T follicular helper cell (primary cell): ENCODE results near the gene ZNF846.
"Not testable (repeated sequence)": the region's sequence is repeated elsewhere in the genome, so short reads cannot be mapped to it uniquely, and the experiment has no call there.

ENCODE experiments used
- DNase-seq: peaks from one replicate; pipeline ENCODE4 v3.0.0-alpha.2; 2020; ENCODE audit warnings: low read depth
- total RNA-seq, 2 experiments: gene quantifications; one replicate each; lab custom pipeline; 2026; lab: John Stamatoyannopoulos, UW

ZNF846 gene
- total RNA-seq, result 2.6 to 11.3 reads per million in 2 experiments

DNA sequence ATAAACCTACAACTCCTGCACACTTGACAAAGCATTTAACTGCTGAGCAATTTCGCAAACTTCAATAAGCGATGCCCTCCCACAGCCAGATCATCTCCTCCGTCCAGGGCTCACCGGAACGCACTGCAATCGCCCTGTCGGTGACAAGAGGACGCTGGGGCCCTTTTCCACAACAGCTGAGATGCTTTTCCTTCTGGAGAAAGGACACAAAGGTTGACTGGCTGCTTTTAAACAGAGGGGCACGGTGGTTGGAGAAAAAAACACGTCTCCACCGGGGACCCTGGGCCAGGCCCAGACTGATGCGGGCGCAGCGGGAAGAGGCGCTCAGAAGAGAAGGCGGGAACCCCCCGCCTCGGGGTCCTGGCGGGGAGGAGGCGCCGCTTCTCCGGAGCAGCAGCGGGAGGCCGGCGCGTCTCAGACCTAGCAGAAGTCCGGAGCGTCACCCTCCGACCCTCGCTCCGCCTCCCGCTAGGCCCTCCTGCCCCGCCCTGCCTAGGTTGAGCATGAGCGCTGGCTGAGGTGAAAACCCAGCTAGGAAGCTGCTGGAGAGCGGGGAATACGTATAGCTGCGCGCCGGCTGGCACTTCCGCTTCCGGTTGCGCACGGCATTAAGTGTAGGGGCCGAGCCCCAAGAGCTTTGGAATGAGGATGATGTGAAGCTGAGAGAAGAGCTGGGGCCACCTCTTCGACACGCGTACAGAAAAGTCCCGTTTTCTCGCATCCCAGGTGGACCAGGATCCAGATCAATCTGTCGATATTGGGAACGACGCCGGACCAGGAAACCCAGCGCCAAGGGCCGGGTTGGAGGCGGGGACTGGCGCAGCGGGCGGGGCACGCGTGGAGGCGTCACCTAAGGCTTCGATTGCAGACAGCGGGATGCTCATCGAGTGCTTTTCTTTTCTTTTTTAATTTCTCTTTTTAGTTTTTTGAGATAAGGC, at the start of gene ZNF846:
Gene ZNF846 (minus strand): TSS at position 564 of the 938 bp plus-strand sequence. CDS start 3,788 bp downstream, outside the sequence.
- peak; percentile 85 for DNase-seq

DNA sequence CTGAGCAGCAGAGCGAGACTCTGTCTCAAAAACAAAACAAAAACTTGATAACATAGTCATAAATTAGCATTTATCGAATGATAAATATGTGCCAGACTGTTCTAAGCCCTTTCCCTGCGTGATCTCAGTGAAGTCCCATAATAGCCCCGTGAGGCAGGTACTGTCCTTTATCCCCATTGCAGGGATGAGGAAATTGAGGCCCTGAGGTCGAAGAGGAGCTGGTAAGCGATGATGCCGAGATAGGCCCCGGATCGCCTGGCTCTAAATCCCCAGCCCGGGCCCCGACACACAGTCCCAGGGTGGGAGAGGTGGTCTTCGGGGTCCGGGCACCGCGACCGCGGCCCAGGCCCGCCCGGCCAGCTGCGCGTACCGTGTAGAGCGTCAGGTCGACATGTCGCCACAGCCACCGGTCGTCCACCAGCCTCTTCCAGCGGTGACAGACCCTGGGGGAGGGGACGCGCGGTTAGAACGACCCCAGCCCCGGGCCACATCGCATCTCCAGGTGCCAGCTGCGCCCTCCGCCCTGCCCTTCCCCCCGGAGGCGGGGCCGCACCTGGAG, 49.7 kb upstream of the ZNF846 start:
- no peak for DNase-seq

DNA sequence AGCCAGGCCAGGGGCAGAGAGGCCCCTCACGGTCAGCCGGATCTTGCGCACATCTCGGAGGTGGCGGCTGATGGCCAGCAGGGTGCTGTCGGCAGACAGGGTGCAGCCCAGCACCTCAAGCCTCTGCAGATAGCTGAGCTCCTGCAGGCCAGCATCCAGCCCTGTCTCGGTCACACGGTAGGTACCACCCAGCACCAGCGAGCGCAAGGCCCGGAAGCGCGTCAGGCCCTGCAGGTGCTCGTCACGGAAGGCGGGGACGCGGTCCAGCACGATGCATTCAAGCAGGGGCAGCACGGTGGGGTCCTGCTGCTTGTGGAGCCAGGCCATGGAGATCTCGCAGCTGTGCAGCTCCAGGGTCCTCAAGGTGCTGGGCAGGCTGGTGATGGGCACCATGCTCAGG, 42.6 kb upstream of the ZNF846 start:
- DNase-seq, result no peak

DNA sequence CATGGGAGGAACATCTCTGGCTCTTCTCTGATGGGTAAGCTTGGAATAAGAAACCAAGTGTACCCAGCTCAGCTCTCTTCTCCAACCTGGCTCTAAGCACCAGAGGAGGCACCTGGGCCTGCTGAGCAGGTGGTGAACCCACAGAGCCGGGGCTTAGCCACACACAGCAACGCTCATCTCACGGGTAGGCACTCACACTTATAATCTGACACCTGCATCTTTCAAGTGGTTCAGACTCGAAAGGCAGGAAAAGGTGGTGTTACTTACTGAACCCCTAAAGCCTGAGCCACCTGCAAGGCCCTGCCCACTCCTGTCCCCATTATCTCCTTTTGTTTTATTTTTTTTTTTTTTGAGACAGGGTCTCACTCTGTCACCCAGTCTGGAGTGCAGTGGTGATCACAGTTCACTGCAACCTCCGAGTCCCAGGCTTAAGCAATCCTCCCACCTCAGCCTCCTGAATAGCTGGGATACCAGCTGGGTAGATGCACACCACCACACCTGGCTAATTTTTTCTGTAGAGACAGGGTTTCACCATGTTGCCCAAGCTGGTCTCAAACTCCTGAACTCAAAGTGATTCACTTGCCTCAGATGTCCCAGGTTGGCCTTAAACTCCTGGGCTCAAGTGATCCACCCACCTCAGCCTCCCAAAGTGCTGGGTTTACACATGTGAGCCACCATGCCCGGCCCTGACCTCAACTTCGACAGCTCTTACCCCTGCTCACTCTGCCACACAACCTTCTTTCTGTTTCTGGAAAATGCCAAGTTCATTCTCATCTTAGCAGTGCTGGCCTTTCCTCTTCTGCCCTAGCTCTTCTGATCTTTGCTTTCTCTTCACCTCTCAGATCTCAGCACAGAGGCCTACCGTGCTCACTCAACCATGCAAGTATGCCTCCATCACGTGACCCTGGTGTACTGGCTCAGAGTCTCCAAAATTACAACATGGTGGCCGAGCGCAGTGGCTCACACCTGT, 40.6 kb upstream of the ZNF846 start:
- DNase-seq, result peak; percentile 22

DNA sequence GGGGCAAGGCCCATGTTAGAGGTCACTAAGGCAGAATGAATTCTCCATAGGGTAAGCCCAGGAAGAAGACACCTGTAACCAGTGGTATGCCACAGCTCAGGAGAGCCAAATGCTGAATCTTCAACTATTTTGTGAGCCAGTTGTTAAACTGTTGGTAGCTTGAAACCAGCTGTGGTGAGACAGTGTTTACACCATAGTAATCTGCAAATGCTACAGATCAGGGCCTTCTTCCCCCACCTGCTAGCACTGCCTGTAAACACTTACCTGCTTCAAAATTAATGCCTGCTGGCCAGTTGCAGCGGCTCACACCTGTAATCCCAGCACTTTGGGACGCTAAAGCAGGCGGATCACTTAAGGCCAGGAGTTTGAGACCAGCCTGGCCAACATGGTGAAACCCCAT, 38.3 kb upstream of the ZNF846 start:
- DNase-seq, result no peak

DNA sequence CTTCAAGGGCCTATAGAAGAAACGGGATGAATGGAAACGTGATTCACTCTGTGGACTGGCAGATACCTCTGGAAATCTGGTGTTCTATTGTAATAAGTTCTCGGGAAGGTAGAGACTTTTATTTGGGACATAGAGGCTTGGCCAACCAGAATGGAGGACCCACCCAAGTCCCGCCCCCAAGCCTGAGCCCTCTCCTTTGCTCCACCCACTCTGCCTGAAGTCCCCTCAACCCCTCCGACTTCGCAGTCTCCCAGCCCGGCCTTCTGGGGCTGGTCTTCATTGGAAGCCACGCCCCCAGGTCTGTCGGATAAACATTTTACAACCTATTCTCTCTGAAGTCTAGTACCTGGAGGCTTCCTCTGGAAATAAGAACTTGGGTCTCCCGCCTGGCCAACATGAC, 33.4 kb upstream of the ZNF846 start:
- no peak for DNase-seq

DNA sequence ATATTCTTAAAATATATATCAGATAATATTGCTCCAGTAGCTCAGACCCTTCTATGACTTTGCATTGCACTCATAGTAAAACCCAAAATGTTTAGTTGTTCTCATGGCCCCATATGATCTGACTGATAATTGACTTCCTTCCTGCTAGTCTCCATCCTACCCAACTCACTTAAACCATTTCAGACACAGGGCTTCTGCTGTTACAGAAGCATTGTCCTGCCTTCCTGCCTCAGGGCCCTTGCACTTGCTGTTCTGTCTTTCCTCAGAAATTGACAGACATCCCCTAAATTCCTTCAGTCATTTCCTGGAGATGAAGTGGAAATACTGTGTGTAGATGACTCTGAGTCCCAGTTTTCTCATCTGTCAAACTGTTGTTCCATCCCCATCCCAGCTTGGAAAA, 30.6 kb upstream of the ZNF846 start:
- no peak for DNase-seq

DNA sequence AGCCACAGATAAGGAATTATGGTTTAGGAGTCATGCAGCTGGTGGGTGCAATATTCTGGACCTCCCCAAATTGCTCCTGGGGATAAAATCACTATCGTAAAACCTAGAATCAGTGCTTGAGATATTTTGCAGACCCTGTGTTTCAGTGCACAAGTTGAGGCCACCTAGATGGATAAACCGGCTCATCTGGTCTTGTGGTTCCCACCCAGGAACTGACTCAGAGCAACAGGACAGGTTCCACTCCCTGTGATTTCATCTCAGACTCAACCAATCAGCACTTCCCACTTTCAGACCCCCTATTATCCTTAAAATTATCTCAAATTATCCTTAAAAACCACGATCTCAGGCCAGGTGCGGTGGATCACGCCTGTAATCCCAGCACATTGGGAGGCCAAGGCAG, 29.3 kb upstream of the ZNF846 start:
- DNase-seq, result no peak

DNA sequence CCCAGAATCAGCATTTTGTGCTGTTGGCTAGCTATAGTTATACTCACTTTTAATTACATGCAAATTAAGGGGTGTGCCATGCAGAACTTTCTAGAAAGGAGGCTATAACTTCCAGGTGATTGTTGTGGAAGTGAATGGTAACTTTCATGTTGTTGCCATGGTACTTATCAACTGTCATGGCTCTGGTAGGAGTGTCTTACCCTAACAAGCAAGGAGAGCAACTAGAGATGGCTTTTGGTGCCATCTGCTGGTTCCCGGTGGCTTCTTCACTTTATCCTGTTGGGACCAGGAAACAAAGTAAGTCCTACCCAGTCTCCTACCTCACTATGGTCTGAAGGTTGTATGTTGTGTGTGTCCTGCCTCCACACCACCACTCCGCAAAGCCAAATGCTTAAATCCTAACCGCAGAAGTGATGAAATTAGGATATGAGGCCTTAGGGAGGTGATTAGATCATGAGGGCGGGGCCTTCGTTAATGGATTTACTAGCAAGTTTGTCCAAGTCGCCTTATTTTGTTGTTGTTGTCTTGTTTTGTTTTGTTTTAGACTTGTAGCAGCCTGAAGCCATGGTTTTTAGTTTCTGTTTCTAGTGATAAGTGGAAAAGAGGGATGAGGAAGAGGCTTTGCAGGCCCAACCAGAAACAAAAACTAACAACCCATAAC, 27.7 kb upstream of the ZNF846 start:
- peak; percentile 82 for DNase-seq

DNA sequence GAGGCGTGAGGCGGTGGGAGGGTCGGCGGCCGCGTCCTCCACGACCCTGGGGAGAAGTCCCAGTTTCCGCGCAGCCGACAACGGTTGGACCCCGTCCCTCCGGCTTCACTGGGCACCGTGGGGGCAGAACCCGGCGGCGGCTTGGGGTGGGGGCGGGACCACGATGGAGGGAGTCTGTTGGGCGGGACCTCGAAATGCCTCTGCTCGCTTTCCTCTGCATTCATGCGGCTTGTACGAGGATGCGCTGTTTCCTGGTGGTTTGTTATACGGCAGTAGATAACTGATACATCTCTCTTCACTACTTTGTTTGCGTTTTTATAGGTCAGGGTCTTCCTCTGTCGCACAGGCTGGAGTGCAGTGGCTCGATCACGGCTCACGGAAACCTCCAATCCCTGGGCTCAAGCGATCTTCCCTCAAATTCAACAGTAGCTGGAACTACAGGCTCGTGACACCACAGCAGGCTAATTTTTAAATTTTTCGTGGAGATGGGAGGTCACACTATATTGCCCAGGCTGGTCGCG, 24.6 kb upstream of the ZNF846 start:
- peak; percentile 49 for DNase-seq

DNA sequence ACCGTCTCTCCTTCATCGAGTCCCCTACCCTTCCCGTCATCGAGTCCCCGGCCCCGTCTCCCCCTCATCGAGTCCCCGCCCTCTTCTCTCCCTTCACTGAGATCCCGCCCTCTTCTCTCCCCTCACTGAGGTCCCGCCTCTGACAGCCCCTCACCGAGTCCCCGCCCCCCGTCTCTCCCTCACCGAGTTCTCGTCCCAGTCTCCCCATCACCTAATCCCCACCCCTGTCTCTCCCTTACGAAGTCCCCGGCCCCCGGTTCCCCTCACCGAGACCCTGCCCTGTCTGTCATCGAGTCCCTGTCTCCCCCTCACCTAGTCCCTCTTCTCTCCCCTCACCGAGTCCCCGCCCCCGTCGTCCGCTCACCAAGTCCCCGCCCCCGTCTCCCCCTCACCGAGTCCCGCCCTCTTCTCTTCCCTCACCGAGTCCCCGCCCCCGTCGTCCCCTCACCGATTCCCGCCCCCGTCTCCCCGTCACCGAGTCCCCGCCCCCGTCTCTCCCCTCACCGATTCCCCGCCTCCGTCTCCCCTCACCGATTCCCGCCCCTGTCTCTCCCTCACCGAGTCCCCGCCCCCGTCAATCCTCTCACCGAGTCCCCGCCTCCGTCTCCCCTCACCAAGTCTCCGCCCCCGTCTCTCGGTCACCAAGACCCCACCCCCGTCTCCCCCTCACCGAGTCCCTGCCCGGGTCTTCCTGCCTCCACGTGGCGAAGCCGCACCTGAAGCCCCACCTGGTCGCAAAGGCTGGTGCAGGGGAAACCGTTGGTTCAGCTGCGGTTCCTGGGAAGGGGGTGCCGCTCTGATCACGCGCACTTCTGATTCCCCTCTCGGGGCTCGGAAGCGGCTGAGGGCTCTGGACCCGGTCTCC, 23.9 kb upstream of the ZNF846 start:
- peak; percentile 91 for DNase-seq

DNA sequence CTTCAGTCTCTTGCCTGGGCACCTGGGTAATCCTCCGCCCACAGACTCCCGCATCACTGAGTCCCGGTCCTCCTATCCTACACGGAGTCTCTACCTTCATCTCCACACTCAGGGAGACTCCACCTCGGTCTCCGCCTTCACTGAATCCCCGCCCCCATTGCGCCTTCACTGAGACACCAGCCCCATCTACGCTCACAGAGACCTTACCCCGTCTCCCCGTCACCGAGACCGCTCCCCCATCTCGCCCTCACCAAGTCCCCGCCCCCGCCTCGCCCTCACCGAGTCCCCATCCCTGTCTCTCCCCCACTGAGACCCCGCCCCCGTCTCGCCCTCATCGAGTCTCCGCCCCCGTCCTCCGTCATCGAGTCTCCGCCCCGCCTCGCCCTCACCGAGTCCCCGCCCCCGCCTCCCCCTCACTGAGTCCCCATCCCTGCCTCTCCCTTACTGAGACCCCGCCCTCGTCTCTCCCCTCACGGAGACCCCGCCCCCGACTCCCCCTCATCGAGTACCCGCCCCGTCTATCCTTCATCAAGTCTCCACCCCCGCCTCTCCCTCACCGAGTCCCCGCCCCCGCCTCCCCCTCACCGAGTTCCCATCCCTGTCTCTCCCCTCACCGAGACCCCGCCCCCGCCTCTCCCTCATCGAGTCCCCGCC, 23.1 kb upstream of the ZNF846 start:
- peak; percentile 98 for DNase-seq

DNA sequence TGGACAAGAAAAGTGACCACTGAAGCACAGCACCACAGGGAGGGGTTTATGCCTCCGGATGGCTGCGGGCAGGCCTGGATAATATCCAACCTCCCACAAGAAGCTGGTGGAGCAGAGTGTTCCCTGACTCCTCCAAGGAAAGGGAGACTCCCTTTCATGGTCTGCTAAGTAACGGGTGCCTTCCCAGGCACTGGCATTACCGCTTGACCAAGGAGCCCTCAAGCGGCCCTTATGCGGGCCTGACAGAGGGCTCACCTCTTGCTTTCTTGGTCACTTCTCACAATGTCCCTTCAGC, 22.5 kb upstream of the ZNF846 start:
- DNase-seq, result not testable (repeated sequence)

DNA sequence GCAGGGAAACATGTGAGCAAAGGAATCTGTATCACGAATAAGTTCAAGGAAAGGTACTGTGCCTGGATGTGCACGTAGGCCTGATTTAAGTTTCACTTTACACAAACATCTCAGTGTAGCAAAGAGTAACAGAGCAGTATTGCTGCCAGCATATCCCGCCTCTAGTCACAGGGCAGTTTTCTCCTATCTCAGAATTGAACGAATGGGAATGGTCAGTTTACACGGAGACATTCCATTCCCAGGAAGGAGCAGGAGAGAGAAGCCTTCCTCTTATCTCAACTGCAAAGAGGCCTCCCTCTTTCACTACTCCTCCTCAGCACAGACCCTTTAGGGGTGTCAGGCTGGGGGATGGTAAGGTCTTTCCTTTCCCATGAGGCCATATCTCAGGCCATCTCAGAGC, 21.0 kb upstream of the ZNF846 start:
- DNase-seq, result not testable (repeated sequence)

DNA sequence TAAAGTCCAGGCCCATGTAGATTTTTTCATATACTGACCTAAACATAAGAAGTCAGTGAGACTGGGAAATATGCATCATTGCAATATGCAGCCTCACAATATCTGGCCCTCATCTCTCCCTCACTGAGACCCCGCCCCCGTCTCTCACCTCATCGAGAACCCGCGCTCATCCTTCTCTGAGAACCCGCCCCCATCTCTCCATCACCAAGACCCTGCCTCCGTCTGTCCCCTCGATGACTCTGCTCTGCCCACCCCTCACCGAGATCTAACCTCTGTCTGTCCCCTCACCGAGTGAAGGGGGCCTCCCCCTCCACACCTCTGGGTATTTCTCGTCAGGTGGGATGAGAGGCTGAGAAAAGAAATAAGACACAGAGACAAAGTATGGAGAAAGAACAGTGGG, 20.5 kb upstream of the ZNF846 start:
- DNase-seq, result no peak

DNA sequence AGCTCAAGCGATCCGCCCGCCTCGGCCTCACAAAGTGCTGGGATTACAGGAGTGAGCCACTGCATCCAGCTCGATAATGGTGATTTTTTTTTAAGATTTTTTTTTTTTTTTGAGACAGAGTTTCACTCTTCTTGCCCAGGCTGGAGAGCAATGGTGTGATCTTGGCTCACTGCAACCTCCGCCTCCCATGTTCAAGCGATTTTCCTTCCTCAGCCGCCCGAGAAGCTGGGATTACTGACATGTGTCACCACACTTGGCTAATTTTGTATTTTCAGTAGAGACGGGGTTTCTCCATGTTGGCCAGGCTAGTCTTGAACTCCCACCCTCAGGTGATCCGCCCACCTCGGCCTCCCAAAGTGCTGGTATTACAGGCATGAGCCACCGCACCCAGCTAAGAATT, 20.1 kb upstream of the ZNF846 start:
- DNase-seq, result not testable (repeated sequence)

DNA sequence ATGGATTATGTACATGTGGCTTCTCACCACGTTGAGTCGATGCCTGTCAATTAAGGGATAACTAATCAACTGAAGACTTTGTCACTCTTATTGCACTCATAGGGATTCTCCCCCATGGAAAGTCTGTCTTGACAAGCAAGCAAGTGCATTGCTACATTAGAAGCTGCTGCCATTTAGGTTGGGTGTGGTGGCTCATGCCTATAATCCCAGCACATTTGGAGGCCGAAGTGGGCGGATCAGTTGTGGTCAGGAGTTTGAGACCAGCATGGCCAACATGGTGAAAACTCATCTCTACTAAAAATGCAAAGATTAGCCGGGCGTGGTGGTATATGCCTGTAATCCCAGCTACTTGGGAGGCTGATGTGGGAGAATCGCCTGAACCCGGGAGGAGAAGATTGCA, 18.3 kb upstream of the ZNF846 start:
- no peak for DNase-seq

DNA sequence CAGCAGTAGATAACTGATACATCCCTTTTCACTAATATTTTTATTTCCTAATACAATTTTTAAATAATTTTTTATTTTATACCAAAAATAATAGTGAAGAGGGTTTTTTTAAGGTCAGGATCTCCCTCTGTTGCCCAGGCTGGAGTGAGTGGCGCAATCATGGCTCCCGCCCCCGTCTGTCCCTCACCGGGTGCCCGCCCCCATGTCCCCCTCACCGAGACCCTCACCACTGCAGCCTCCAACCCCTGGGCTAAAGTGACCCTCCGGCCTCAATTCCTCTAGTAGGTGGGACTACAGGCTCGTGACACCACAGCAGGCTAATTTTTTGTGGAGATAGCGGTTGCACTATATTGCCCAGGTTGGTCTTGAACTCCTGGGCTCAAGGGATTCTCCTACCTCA, 17.8 kb upstream of the ZNF846 start:
- DNase-seq, result no peak

DNA sequence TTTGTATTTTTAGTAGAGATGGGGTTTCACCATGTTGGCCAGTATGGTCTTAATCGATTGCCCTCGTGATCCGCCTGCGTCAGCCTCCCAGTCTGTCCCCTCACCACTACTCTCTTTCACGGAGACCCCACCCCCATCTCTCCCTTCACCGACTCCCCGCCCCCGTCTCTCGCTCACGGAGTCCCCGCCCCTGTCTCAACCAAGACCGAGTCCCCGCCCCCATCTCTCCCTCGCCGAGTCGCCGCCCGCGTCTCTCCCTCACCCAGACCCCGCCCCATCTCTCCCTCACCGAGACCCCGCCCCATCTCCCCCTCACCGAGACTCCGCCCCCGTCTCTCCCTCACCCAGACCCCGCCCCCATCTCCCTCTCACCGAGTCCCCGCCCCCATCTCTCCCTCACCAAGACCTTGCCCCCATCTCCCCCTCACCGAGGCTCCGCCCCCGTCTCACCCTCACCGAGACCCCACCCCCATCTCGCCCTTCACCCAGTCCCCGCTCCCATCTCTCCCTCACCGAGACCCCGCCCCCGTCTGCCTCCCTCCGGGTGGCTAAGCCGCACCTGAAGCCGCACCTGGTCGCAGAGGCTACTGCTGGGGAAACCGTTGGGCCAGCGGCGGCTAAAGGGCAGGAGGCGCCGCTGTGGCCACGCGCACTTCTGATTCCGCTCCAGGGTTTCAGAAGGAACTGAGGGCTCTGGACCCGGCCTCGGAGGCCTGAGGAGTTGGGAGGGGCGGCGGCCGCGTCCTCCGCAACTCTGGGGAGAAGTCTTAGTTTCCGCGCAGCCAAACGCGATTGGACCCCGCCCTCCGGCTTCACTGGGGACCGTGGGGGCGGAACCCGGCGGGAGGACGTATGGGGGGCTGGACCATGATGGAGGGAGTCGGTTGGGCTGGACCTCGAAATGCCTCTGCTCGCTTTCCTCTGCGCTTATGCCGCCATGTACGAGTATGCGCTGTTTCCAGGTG, 17.1 kb upstream of the ZNF846 start:
- DNase-seq, result peak; percentile 97
